ENCODE measurements around the gene PRR14L. TPM values are rescaled to one million over a fixed set of nuclear protein-coding genes. Genes with fewer than 3 reads are reported as not detected.

PRR14L gene
- total and polyA plus RNA-seq, 2 donors: 10.1 to 10.7 TPM

- Histone ChIP-seq H3K27me3 (ENCODE audit: control insufficient read depth in 2 of 2, insufficient read depth in 1 of 2, low read length in 1 of 2) (no peaks in the 10 kb centered on the region), H3K27ac (ENCODE audit: low read depth in 1 of 2, low read length in 1 of 2) (peak overlapping the region; percentile 45 to 49), H3K4me3 (ENCODE audit: low read length in 2 of 2) (no peak overlapping the region), H3K4me1 (ENCODE audit: control insufficient read depth in 2 of 2, insufficient read depth in 2 of 2, low read length in 2 of 2) (no peaks in the 10 kb centered on the region), H3K9me3 (ENCODE audit: control insufficient read depth in 2 of 2, insufficient read depth in 1 of 2, low read length in 1 of 2) (no peaks in the 10 kb centered on the region), H3K36me3 (ENCODE audit: control insufficient read depth in 2 of 2, insufficient read depth in 2 of 2, low read length in 1 of 2) (peaks cover 19 to 21% of the 10 kb centered on the region in 2 donors)
- DNase-seq (ENCODE audit: low read depth in 6 of 9, low spot score in 9 of 9): no peak
- WGBS: 96% methylated on average over 3 of the region's 3 CpGs
Measured at GRCh38 chr22:31647066-31647465, 102.9 kb downstream of the PRR14L start.

GRCh38 chr22:31646186-31647019, 103.5 kb downstream of the PRR14L start:
- Histone ChIP-seq H3K36me3 (ENCODE audit: control insufficient read depth in 2 of 2, insufficient read depth in 2 of 2, low read length in 1 of 2) (peaks cover 19 to 21% of the 10 kb centered on the region in 2 donors), H3K27ac (ENCODE audit: low read depth in 1 of 2, low read length in 1 of 2) (peak overlapping the region; percentile 58 to 65), H3K27me3 (ENCODE audit: control insufficient read depth in 2 of 2, insufficient read depth in 1 of 2, low read length in 1 of 2) (no peaks in the 10 kb centered on the region), H3K9me3 (ENCODE audit: control insufficient read depth in 2 of 2, insufficient read depth in 1 of 2, low read length in 1 of 2) (no peaks in the 10 kb centered on the region), H3K4me3 (ENCODE audit: low read length in 2 of 2) (no peak overlapping the region), H3K4me1 (ENCODE audit: control insufficient read depth in 2 of 2, insufficient read depth in 2 of 2, low read length in 2 of 2) (no peaks in the 10 kb centered on the region)
- 93% methylated on average over 6 of the region's 6 CpGs for WGBS
- no peak for DNase-seq (ENCODE audit: low read depth in 6 of 9, low spot score in 9 of 9)

- 43% methylated on average over 4 of the region's 4 CpGs for WGBS
- Histone ChIP-seq H3K36me3 (ENCODE audit: control insufficient read depth in 2 of 2, insufficient read depth in 2 of 2, low read length in 1 of 2) (peaks cover 0 to 2% of the 10 kb centered on the region in 2 donors), H3K4me3 (ENCODE audit: low read length in 2 of 2) (no peak overlapping the region), H3K27me3 (ENCODE audit: control insufficient read depth in 2 of 2, insufficient read depth in 1 of 2, low read length in 1 of 2) (no peaks in the 10 kb centered on the region), H3K9me3 (ENCODE audit: control insufficient read depth in 2 of 2, insufficient read depth in 1 of 2, low read length in 1 of 2) (no peaks in the 10 kb centered on the region), H3K4me1 (ENCODE audit: control insufficient read depth in 2 of 2, insufficient read depth in 2 of 2, low read length in 2 of 2) (peaks cover 0 to 22% of the 10 kb centered on the region in 2 donors), H3K27ac (ENCODE audit: low read depth in 1 of 2, low read length in 1 of 2) (no peak overlapping the region)
- no peak for DNase-seq (ENCODE audit: low read depth in 6 of 9, low spot score in 9 of 9)
Measured at GRCh38 chr22:31639436-31640039, 110.4 kb downstream of the PRR14L start.

GRCh38 chr22:31637891-31638618, 111.9 kb downstream of the PRR14L start:
- Histone ChIP-seq H3K36me3 (ENCODE audit: control insufficient read depth in 2 of 2, insufficient read depth in 2 of 2, low read length in 1 of 2) (no peaks in the 10 kb centered on the region), H3K27me3 (ENCODE audit: control insufficient read depth in 2 of 2, insufficient read depth in 1 of 2, low read length in 1 of 2) (no peaks in the 10 kb centered on the region), H3K27ac (ENCODE audit: low read depth in 1 of 2, low read length in 1 of 2) (peak overlapping the region; percentile 47 to 64), H3K9me3 (ENCODE audit: control insufficient read depth in 2 of 2, insufficient read depth in 1 of 2, low read length in 1 of 2) (no peaks in the 10 kb centered on the region), H3K4me3 (ENCODE audit: low read length in 2 of 2) (no peak overlapping the region), H3K4me1 (ENCODE audit: control insufficient read depth in 2 of 2, insufficient read depth in 2 of 2, low read length in 2 of 2) (peaks cover 0 to 27% of the 10 kb centered on the region in 2 donors)
- no peak for DNase-seq (ENCODE audit: low read depth in 6 of 9, low spot score in 9 of 9)
- 51% methylated on average over 15 of the region's 15 CpGs for WGBS

- no peak overlapping the region for H3K4me3 ChIP-seq (ENCODE audit: low read length in 2 of 2)
- no peaks in the 10 kb centered on the region for H3K9me3 ChIP-seq (ENCODE audit: control insufficient read depth in 2 of 2, insufficient read depth in 1 of 2, low read length in 1 of 2)
- peak overlapping the region; percentile 47 to 64 for H3K27ac ChIP-seq (ENCODE audit: low read depth in 1 of 2, low read length in 1 of 2)
- peaks cover 0 to 27% of the 10 kb centered on the region in 2 donors for H3K4me1 ChIP-seq (ENCODE audit: control insufficient read depth in 2 of 2, insufficient read depth in 2 of 2, low read length in 2 of 2)
- no peaks in the 10 kb centered on the region for H3K27me3 ChIP-seq (ENCODE audit: control insufficient read depth in 2 of 2, insufficient read depth in 1 of 2, low read length in 1 of 2)
- no peak for DNase-seq (ENCODE audit: low read depth in 6 of 9, low spot score in 9 of 9)
- 63% methylated on average over 10 of the region's 10 CpGs for WGBS
- H3K36me3 ChIP-seq (ENCODE audit: control insufficient read depth in 2 of 2, insufficient read depth in 2 of 2, low read length in 1 of 2): no peaks in the 10 kb centered on the region
Measured at GRCh38 chr22:31637447-31637890, 112.5 kb downstream of the PRR14L start.

- no peaks in the 10 kb centered on the region for H3K27me3 ChIP-seq (ENCODE audit: control insufficient read depth in 2 of 2, insufficient read depth in 1 of 2, low read length in 1 of 2)
- H3K27ac ChIP-seq (ENCODE audit: low read depth in 1 of 2, low read length in 1 of 2): no peak overlapping the region
- DNase-seq (ENCODE audit: low read depth in 6 of 9, low spot score in 9 of 9): no peak
- WGBS: 99% methylated on average over 13 of the region's 13 CpGs
- no peak overlapping the region for H3K4me3 ChIP-seq (ENCODE audit: low read length in 2 of 2)
- no peaks in the 10 kb centered on the region for H3K9me3 ChIP-seq (ENCODE audit: control insufficient read depth in 2 of 2, insufficient read depth in 1 of 2, low read length in 1 of 2)
- no peaks in the 10 kb centered on the region for H3K36me3 ChIP-seq (ENCODE audit: control insufficient read depth in 2 of 2, insufficient read depth in 2 of 2, low read length in 1 of 2)
- H3K4me1 ChIP-seq (ENCODE audit: control insufficient read depth in 2 of 2, insufficient read depth in 2 of 2, low read length in 2 of 2): peaks cover 0 to 35% of the 10 kb centered on the region in 2 donors
Measured at GRCh38 chr22:31635638-31636306, 114.2 kb downstream of the PRR14L start.

GRCh38 chr22:31631436-31631835, 118.5 kb downstream of the PRR14L start:
- DNase-seq (ENCODE audit: low read depth in 6 of 9, low spot score in 9 of 9): no peak

More at GRCh38 chr22:31631436-31631835, 118.5 kb downstream of the PRR14L start:
- H3K27me3 ChIP-seq (ENCODE audit: control insufficient read depth in 2 of 2, insufficient read depth in 1 of 2, low read length in 1 of 2): no peaks in the 10 kb centered on the region
- H3K27ac ChIP-seq (ENCODE audit: low read depth in 1 of 2, low read length in 1 of 2): no peak overlapping the region
- H3K9me3 ChIP-seq (ENCODE audit: control insufficient read depth in 2 of 2, insufficient read depth in 1 of 2, low read length in 1 of 2): no peaks in the 10 kb centered on the region
- WGBS: 93% methylated on average over 9 of the region's 9 CpGs
- peaks cover 10 to 45% of the 10 kb centered on the region in 2 donors for H3K4me1 ChIP-seq (ENCODE audit: control insufficient read depth in 2 of 2, insufficient read depth in 2 of 2, low read length in 2 of 2)
- H3K4me3 ChIP-seq (ENCODE audit: low read length in 2 of 2): no peak overlapping the region
- peaks cover 0 to 4% of the 10 kb centered on the region in 2 donors for H3K36me3 ChIP-seq (ENCODE audit: control insufficient read depth in 2 of 2, insufficient read depth in 2 of 2, low read length in 1 of 2)

Data from thymus (tissue), 11 donors.